Ishikawa (cell line): ENCODE measurements around the gene C12orf43.
A peak's percentile ranks its signal among the peaks of the same experiment; 100 is the strongest.

ENCODE experiments used
- CEBPB ChIP-seq: IDR thresholded peaks from 2 replicates; pipeline ENCODE4 v1.6.1; 2012
- CREB1 ChIP-seq: IDR thresholded peaks from 2 replicates; pipeline ENCODE4 v1.6.1; 2012; ENCODE audit warnings: low read depth
- EGR1 ChIP-seq: IDR thresholded peaks from 2 replicates; pipeline ENCODE4 v1.6.1; 2012
- EP300 ChIP-seq: IDR thresholded peaks from 2 replicates; pipeline ENCODE4 v1.6.1; 2012; ENCODE audit warnings: borderline replicate concordance
- FOXM1 ChIP-seq: IDR thresholded peaks from 2 replicates; pipeline ENCODE4 v1.6.1; 2012; ENCODE audit warnings: low read depth, borderline replicate concordance
- NFIC ChIP-seq: IDR thresholded peaks from 2 replicates; pipeline ENCODE4 v1.6.1; 2012
- RAD21 ChIP-seq: IDR thresholded peaks from 2 replicates; pipeline ENCODE4 v1.6.1; 2012; ENCODE audit warnings: low read depth
- TAF1 ChIP-seq: IDR thresholded peaks from 2 replicates; pipeline ENCODE4 v1.6.1; 2012; ENCODE audit warnings: low read depth, mild to moderate bottlenecking
- TCF12 ChIP-seq: IDR thresholded peaks from 2 replicates; pipeline ENCODE4 v1.6.1; 2012; ENCODE audit warnings: low read depth
- TEAD4 ChIP-seq: IDR thresholded peaks from 2 replicates; pipeline ENCODE4 v1.6.1; 2012
- YY1 ChIP-seq: IDR thresholded peaks from 2 replicates; pipeline ENCODE4 v1.6.1; 2012; ENCODE audit warnings: low read depth
- ZBTB7A ChIP-seq: IDR thresholded peaks from 2 replicates; pipeline ENCODE4 v1.6.1; 2012; ENCODE audit warnings: low read depth
- TF ChIP-seq, protein P1 (sequence below): IDR thresholded peaks from 2 replicates; pipeline ENCODE4 v1.6.1; 2012
- TF ChIP-seq, protein P2 (sequence below): IDR thresholded peaks from 2 replicates; pipeline ENCODE4 v1.6.1; 2012; ENCODE audit warnings: low read depth, mild to moderate bottlenecking
- TF ChIP-seq, protein P3 (sequence below): IDR thresholded peaks from 2 replicates; pipeline ENCODE4 v1.6.1; 2012

Gene C12orf43

DNA sequence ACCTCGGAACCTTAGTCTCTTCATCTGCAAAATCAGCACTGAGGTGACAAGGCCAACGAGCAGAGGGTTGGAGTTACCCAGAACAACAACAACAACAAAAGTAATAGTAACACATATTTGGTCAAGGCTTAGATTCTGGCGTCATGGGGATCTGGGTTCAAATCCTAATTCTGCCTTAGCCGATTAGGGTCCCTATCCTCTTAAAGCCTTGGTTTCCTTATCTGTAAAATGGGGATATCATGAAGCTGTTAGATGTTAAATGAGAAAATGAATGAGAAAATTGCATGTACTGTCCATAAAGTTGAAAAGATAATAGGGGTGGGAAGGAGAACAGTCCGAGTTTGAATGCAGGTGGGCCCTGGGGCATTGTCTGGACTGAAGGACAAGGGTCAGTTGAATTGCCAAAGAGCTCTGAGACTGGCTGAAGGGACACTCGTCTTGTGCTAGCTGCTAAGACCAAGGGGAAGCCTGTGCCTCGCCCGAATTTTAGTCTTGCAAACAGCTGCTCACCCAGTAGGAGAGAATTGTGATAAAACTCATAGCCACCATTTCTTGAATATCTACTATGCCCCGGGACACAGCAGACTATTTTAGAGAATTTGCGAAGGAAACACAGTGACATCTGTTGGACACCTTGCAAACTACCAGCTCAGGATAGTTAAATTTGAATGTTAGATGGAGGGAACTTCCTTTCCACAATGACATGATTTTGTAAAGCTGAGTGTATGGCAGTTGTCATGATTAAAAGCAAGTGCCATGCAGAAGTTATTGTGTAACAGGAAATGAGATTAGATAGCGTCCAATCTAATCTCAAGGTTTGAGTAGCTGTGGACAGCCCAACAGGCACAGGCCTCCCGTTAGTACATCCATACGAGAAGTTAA is 44.7 kb downstream of the C12orf43 start:
- TF ChIP-seq TCF12 = no peak
- peak; percentile 89 for TF ChIP-seq RAD21

DNA sequence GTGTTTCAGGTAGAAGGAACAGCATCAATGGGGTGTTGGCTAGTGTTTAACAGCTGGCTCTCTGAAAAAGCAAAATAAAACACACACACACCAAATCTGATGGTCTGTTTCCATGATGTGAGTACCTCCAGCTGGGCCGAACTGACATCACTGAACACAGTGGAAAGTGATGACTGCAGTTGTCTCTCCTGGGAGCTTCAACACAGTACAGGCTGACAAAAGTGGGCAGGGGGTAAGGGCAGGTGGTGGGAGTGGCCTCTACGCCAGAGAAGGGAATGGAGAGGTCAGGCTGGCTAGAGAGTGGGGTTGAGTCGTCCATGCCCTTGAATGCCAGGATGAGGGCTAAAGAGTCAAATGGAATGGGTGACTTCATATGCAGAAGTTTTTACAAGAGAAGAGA is 46.0 kb downstream of the C12orf43 start:
- TF ChIP-seq EP300 = no peak
- TF ChIP-seq YY1 = no peak
- TF ChIP-seq CEBPB = no peak
- no peak for TF ChIP-seq TEAD4
- TF ChIP-seq RAD21 = no peak
- TF ChIP-seq NFIC = no peak
- no peak for TF ChIP-seq ZBTB7A
- TF ChIP-seq TAF1 = no peak
- TF ChIP-seq FOXM1 = no peak
- TF ChIP-seq, protein P1, sequence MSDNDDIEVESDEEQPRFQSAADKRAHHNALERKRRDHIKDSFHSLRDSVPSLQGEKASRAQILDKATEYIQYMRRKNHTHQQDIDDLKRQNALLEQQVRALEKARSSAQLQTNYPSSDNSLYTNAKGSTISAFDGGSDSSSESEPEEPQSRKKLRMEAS = no peak
- no peak for TF ChIP-seq EGR1
- TF ChIP-seq CREB1 = no peak

DNA sequence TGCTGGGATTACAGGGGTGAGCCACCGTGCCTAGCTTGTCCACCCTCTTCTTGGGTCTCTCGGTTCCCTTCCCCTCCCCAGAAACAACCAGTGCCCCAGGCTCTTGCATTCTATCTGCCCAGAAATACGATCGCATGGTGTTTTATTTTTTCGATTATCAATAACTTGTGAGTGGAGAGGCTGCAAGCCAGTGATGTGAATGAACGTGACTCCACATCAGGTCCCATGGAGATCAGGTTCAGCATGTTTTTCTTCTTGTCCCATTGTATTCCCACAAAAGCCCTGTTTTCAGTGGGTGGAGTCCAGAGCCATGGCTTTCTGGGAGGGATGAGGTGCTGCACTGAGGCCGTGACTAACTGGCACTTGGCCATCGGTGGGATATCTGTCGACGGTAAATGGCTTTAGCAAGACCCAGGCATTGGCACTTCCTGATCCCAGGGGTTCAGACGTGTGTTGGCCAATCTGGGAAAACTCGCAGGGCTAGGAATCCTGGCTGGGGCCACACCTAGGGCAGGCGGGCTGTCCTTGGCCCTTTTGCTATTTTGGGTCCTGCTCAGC is 50.7 kb downstream of the C12orf43 start:
- TF ChIP-seq TCF12 (no peak), CEBPB (no peak), NFIC (no peak), TEAD4 (no peak), YY1 (no peak)
- TF ChIP-seq, protein P2, sequence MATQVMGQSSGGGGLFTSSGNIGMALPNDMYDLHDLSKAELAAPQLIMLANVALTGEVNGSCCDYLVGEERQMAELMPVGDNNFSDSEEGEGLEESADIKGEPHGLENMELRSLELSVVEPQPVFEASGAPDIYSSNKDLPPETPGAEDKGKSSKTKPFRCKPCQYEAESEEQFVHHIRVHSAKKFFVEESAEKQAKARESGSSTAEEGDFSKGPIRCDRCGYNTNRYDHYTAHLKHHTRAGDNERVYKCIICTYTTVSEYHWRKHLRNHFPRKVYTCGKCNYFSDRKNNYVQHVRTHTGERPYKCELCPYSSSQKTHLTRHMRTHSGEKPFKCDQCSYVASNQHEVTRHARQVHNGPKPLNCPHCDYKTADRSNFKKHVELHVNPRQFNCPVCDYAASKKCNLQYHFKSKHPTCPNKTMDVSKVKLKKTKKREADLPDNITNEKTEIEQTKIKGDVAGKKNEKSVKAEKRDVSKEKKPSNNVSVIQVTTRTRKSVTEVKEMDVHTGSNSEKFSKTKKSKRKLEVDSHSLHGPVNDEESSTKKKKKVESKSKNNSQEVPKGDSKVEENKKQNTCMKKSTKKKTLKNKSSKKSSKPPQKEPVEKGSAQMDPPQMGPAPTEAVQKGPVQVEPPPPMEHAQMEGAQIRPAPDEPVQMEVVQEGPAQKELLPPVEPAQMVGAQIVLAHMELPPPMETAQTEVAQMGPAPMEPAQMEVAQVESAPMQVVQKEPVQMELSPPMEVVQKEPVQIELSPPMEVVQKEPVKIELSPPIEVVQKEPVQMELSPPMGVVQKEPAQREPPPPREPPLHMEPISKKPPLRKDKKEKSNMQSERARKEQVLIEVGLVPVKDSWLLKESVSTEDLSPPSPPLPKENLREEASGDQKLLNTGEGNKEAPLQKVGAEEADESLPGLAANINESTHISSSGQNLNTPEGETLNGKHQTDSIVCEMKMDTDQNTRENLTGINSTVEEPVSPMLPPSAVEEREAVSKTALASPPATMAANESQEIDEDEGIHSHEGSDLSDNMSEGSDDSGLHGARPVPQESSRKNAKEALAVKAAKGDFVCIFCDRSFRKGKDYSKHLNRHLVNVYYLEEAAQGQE = no peak

DNA sequence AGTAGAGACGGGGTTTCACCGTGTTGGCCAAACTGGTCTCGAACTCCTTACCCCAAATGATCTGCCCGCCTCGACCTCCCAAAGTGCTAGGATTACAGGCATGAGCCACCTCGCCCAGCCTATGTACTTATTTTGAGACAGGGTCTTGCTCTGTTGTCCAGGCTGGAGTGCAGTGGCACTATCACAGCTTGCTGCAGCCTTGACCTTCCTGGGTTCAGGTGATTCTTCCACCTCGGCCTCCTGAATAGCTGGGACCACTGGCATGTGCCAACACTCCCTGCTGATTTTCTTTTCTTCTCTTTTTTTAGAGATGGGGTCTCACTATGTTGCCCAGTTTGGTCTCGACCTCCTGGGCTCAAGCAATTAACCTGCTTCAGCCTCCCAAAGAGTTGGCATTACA is 52.0 kb downstream of the C12orf43 start:
- TF ChIP-seq FOXM1 (no peak), TAF1 (no peak), RAD21 (no peak)

DNA sequence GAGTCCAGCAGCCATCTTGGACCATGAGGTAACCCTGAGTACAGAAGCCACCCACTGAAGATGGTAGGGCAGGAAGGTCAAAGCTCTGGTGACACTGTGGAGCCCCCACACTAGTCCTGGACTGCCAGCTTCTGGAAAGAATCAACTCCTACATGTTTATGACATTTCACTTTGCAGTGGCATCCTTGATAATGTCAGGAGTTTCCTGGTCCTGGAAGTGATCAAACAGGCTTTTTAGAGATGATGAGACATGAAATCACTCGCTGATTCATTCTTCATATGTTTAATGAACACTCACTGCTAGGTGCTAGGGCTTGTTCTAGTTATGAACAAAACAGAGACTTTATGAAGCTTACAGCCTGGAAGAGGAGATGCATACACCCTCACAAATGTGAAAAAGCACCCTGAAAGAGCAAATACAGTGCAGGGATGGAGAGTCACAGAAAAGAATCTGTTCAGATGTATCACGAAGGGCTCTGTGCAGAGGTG is 53.7 kb downstream of the C12orf43 start:
- TF ChIP-seq, protein P2 = no peak
- TF ChIP-seq FOXM1 = no peak
- TF ChIP-seq EGR1 = no peak
- no peak for TF ChIP-seq YY1
- TF ChIP-seq CEBPB = no peak
- TF ChIP-seq, protein P3, sequence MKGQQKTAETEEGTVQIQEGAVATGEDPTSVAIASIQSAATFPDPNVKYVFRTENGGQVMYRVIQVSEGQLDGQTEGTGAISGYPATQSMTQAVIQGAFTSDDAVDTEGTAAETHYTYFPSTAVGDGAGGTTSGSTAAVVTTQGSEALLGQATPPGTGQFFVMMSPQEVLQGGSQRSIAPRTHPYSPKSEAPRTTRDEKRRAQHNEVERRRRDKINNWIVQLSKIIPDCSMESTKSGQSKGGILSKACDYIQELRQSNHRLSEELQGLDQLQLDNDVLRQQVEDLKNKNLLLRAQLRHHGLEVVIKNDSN = no peak
- TF ChIP-seq, protein P1 = no peak

DNA sequence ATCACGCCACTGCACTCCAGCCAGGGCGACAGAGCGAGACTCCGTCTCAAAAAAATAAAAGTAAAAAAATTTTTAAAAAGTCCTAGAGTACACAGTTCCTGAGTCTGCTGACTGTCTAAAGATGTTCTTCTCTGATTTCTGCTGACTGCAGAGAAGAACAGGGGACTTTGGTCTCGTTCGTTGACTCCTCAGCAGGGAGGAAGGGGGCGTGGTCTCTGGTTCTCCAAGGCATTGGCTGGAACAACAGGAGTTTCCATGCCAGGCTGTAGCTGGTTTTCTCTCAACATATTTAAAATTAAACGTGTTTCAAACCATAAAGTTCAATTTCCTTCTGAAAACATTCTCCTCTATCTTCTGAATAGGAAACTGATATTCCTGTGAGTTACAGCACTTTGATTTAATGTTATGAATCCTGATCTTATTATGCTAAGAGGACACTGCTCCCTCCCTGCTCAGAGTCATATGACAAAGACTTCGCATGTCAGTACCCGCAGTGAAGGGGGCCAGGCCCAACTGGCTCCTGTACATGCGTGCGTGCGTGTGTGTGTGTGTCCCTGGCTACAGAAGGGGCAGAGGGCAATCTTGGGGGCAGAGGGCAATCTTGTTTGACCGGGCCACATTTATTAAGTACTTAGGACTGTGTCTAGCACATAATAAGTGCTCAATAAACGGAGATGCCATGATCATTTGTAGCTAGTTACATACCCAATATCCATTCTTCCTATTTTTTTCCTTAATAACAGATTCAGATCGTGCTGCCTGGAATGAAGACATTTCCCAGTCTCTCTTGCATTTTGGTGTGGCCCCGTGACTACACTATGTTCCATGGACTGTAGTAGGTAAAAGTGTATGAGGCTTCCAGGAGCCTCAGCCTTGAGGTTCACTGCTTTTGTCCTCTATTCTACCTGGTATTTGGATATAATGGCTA is 54.4 kb downstream of the C12orf43 start:
- TF ChIP-seq TCF12 (no peak), NFIC (no peak), YY1 (no peak), TAF1 (no peak), EGR1 (no peak), RAD21 (no peak), EP300 (no peak), CEBPB (no peak), ZBTB7A (no peak), FOXM1 (no peak), CREB1 (no peak), TEAD4 (no peak)
- TF ChIP-seq, protein P3 = no peak
- TF ChIP-seq, protein P2 = no peak
- TF ChIP-seq, protein P1 = no peak
